ENCODE data around the gene MAP6.

The MAP6 gene

GRCh38 chr11:75642402-75643113 lies 26.3 kb downstream of the MAP6 start:
- Histone ChIP-seq H3K4me1 (ENCODE audit: low read length) (no peaks in the 10 kb centered on the region), H3K9me3 (replicated peaks; ENCODE audit: insufficient read depth, low read length) (no peaks in the 10 kb centered on the region), H3K4me3 (ENCODE audit: low read length) (no peak overlapping the region), H3K79me2 (ENCODE audit: low read length) (no peaks in the 10 kb centered on the region), H3K9ac (ENCODE audit: low read length) (no peak overlapping the region), H2AFZ (ENCODE audit: low read length) (no peak overlapping the region), H3K27me3 (replicated peaks; ENCODE audit: insufficient read depth, low read length) (no peaks in the 10 kb centered on the region), H3K9me2 (replicated peaks; ENCODE audit: insufficient read depth, low read length) (no peaks in the 10 kb centered on the region), H3K4me2 (ENCODE audit: low read depth, low read length) (no peak overlapping the region), H3K27ac (ENCODE audit: low read length) (no peak overlapping the region), H3F3A (ENCODE audit: insufficient read depth, low read length) (no peaks in the 10 kb centered on the region), H4K20me1 (ENCODE audit: insufficient read depth, low read length) (no peaks in the 10 kb centered on the region), H3K36me3 (replicated peaks; ENCODE audit: insufficient read depth, low read length) (no peaks in the 10 kb centered on the region)
- no peak for DNase-seq
- TF ChIP-seq EZH2phosphoT487 (IDR thresholded peaks at IDR 0.05; ENCODE audit: low read length) (no peak), CTCF (IDR thresholded peaks at IDR 0.05; ENCODE audit: low read length) (no peak), EZH2 (optimal IDR thresholded peaks at IDR 0.05; ENCODE audit: low read depth, low read length) (no peak)

- Histone ChIP-seq H4K20me1 (ENCODE audit: insufficient read depth, low read length) (no peaks in the 10 kb centered on the region), H3K79me2 (ENCODE audit: low read length) (no peaks in the 10 kb centered on the region)
Measured at GRCh38 chr11:75639762-75640181, 29.1 kb downstream of the MAP6 start.

GRCh38 chr11:75637998-75638397 lies 30.8 kb downstream of the MAP6 start:
- DNase-seq: no peak
- Histone ChIP-seq H3K4me2 (ENCODE audit: low read depth, low read length) (no peak overlapping the region), H3K9ac (ENCODE audit: low read length) (no peak overlapping the region), H4K20me1 (ENCODE audit: insufficient read depth, low read length) (no peaks in the 10 kb centered on the region), H3K4me3 (ENCODE audit: low read length) (no peak overlapping the region), H3K9me2 (replicated peaks; ENCODE audit: insufficient read depth, low read length) (no peaks in the 10 kb centered on the region), H3K36me3 (replicated peaks; ENCODE audit: insufficient read depth, low read length) (no peaks in the 10 kb centered on the region), H2AFZ (ENCODE audit: low read length) (no peak overlapping the region), H3K27me3 (replicated peaks; ENCODE audit: insufficient read depth, low read length) (no peaks in the 10 kb centered on the region), H3K27ac (ENCODE audit: low read length) (no peak overlapping the region), H3K9me3 (replicated peaks; ENCODE audit: insufficient read depth, low read length) (no peaks in the 10 kb centered on the region), H3K4me1 (ENCODE audit: low read length) (peaks cover 13% of the 10 kb centered on the region), H3F3A (ENCODE audit: insufficient read depth, low read length) (no peaks in the 10 kb centered on the region), H3K79me2 (ENCODE audit: low read length) (no peaks in the 10 kb centered on the region)
- TF ChIP-seq CTCF (IDR thresholded peaks at IDR 0.05; ENCODE audit: low read length) (no peak), EZH2phosphoT487 (IDR thresholded peaks at IDR 0.05; ENCODE audit: low read length) (no peak), EZH2 (optimal IDR thresholded peaks at IDR 0.05; ENCODE audit: low read depth, low read length) (no peak)

More at GRCh38 chr11:75639762-75640181, 29.1 kb downstream of the MAP6 start:
- Histone ChIP-seq H3K36me3 (replicated peaks; ENCODE audit: insufficient read depth, low read length) (no peaks in the 10 kb centered on the region), H3K27me3 (replicated peaks; ENCODE audit: insufficient read depth, low read length) (no peaks in the 10 kb centered on the region), H3K9me2 (replicated peaks; ENCODE audit: insufficient read depth, low read length) (no peaks in the 10 kb centered on the region), H3F3A (ENCODE audit: insufficient read depth, low read length) (no peaks in the 10 kb centered on the region), H3K9ac (ENCODE audit: low read length) (no peak overlapping the region), H3K4me1 (ENCODE audit: low read length) (peaks cover 13% of the 10 kb centered on the region), H3K9me3 (replicated peaks; ENCODE audit: insufficient read depth, low read length) (no peaks in the 10 kb centered on the region), H3K4me2 (ENCODE audit: low read depth, low read length) (no peak overlapping the region), H3K27ac (ENCODE audit: low read length) (no peak overlapping the region), H3K4me3 (ENCODE audit: low read length) (no peak overlapping the region), H2AFZ (ENCODE audit: low read length) (no peak overlapping the region)
- no peak for DNase-seq
- TF ChIP-seq CTCF (IDR thresholded peaks at IDR 0.05; ENCODE audit: low read length) (no peak), EZH2 (optimal IDR thresholded peaks at IDR 0.05; ENCODE audit: low read depth, low read length) (no peak), EZH2phosphoT487 (IDR thresholded peaks at IDR 0.05; ENCODE audit: low read length) (no peak)

Data from MM.1S (cell line).